Suprapubic skin (tissue), 3 donors: ENCODE data around the gene GCNT4.

Source experiments
- POLR2AphosphoS5 ChIP-seq, 3 donors: sonication (generic); formaldehyde crosslinking; IDR thresholded peaks; one replicate each; pipeline ENCODE4 v1.6.1; 2017; ENCODE audit warnings: antibody characterized with exemption in 3 of 3
- TF ChIP-seq, protein P1 (sequence below), 2 donors: fragments of 200-600 bp in 1 of 2; fragments of 450-650 bp in 1 of 2; sonication (generic) in 1 of 2; IDR thresholded peaks; one replicate each; pipeline ENCODE4 v1.5.1; 2016 to 2019; ENCODE audit warnings: antibody characterized with exemption in 2 of 2, mild to moderate bottlenecking in 1 of 2, moderate library complexity in 1 of 2

DNA sequence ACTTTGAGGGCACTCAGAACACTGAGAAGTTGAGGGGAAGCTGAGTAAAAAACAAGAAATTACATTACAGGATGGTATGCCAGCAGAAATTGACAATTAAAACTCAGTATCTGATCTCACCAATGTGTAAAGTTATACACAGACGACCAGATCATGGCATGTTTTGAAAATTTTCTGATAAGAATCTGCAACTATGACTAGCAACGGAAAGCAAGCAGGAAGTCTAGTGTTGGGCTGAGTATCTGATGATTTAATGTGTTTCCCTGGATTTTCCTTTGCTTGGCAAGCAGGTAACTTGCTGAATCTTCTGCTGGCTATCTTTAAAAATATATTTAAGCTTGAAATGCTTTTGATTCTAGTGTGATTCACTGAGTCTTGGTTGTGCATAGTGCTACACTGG is 5.2 kb upstream of the GCNT4 start:
- TF ChIP-seq POLR2AphosphoS5 (IDR thresholded peaks at IDR 0.05), result no peak
- TF ChIP-seq, protein P1, sequence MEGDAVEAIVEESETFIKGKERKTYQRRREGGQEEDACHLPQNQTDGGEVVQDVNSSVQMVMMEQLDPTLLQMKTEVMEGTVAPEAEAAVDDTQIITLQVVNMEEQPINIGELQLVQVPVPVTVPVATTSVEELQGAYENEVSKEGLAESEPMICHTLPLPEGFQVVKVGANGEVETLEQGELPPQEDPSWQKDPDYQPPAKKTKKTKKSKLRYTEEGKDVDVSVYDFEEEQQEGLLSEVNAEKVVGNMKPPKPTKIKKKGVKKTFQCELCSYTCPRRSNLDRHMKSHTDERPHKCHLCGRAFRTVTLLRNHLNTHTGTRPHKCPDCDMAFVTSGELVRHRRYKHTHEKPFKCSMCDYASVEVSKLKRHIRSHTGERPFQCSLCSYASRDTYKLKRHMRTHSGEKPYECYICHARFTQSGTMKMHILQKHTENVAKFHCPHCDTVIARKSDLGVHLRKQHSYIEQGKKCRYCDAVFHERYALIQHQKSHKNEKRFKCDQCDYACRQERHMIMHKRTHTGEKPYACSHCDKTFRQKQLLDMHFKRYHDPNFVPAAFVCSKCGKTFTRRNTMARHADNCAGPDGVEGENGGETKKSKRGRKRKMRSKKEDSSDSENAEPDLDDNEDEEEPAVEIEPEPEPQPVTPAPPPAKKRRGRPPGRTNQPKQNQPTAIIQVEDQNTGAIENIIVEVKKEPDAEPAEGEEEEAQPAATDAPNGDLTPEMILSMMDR (IDR thresholded peaks at IDR 0.05), result no peak
